ENCODE results near the gene SPTBN1.

GRCh38 chr2:54573537-54573919 lies 117.4 kb downstream of the SPTBN1 start:
- TF ChIP-seq CTCF (conservative IDR thresholded peaks at IDR 0.05): no peak
- TF ChIP-seq EZH2 (IDR thresholded peaks at IDR 0.05; ENCODE audit: low read depth): no peak

Measured in PC-9 (cell line).